GM21786 (cell line): Measurements from ENCODE around the gene PTPRE.

Experiments used
- ATAC-seq: cut with Tn5 transposase; IDR thresholded peaks from one replicate; pipeline ENCODE4 v1.9.1; 2021; ENCODE audit not compliant: unreplicated experiment

The PTPRE gene

DNA sequence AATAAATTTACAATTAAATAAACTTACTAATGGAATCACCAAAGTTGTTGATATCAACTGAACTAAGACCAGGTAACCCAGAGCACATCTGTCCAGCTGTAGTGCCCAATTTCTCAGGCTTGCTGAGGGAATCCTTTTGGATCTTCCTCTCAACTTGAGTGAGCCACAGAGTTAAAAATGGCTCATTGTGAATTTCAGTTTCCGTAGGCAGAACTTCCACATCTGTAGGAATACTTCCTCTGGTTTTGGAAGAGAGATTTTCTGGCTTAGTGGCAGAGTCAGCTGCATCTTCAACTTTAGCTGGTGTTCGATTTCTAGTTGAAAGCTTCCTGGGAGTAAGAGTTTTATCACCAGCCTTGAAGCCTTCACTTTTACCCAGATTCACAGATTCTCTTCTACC lies 208.0 kb downstream of the PTPRE start:
- ATAC-seq: no peak

GRCh38 chr10:128115356-128115755 lies 208.5 kb downstream of the PTPRE start:
- no peak for ATAC-seq

DNA sequence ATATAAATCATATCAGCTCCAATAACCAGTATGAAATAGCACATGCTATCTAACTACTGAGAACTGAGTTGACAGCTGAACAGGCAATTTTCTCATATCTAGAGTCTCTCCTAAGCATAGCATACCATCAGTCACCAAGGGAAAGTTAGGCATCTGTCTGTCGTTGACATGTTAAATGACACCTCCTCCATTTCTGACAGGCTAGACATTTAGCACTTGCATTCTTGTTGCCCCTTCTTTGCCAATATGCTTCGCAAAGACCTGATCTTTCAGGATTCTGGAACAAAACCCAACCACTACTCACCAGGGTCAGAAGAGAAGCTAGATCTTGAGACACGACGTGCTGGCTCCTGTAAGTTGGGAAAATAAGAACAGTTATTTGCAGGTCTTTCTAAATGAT lies 209.3 kb downstream of the PTPRE start:
- ATAC-seq: no peak

GRCh38 chr10:128116851-128117615 lies 210.1 kb downstream of the PTPRE start:
- no peak for ATAC-seq

DNA sequence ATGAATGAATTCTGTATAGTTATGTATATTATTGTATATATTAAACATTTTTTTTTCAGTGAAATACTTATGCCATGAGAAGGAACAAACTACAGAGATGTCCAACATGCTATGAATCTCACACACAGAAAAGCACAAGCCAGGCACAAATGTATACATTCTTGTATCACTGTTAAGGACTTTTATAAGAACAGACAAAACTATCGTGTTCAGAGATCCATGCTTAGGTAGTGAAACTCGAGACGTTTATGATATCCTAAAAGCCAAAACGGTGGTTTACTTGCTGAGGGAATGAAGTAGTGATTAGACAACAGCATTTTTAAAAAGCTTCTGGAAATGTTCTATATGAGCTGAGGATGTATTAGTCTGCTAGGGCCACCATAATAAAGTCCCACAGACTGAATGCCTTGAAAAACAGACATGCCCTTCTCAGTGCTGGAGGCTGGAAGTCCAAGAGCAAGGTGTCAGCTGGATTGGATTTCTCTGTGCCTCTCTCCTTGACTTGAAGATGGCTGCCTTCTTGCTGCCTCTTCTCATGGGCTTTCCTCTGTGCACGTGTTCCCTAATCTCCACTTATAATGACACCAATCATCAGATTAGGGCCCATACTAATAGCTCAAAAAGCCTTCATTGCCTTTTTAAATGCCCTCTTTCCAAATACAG lies 215.0 kb downstream of the PTPRE start:
- ATAC-seq: no peak

- no peak for ATAC-seq
Observed at GRCh38 chr10:128122931-128123330, 216.0 kb downstream of the PTPRE start.

DNA sequence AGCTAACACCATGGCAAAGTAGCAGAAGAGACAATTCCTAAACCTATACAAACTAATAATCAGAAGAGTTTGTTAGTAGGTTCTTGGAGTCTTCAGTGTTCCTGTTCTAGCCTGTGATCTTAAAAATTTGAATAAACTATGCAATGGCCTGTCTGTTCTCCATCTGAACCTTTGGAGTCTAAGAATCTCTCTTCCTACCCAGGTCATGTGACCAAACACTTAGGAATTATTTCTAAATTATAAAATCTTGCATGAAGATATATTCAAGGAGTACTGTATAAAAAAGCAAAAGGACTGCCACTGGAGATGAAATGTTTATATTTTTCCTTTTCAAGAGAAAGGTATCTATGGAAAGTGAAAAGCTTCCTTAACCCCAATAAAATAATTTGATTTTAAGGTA lies 216.9 kb downstream of the PTPRE start:
- no peak for ATAC-seq

DNA sequence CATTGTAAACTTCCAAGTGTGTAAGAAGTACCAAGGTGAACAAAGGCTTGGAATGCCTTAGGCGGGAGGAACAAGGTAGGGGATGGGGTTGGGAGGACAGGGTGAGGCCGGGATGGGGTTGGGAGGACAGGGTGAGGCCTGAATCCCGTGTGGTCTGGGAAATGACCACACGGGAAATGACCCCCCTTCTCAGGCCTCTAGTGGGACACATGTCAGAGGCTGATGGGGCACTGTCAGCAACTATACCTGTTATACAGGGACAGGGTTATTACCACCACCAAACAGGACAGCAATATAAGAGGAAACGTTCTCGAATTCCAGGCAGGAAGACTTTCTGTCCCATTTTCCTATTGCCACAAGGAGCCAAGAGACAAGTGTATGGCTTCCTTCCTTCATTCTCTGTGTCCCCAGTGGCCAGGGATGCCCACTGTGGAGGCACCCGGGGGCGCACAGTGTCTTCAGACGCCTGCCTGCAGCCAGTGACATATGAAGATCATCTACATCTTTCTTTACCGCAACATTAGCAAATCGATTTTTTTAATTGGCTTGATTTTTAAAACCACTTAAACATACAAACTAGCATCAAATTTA lies 218.0 kb downstream of the PTPRE start:
- ATAC-seq: no peak

DNA sequence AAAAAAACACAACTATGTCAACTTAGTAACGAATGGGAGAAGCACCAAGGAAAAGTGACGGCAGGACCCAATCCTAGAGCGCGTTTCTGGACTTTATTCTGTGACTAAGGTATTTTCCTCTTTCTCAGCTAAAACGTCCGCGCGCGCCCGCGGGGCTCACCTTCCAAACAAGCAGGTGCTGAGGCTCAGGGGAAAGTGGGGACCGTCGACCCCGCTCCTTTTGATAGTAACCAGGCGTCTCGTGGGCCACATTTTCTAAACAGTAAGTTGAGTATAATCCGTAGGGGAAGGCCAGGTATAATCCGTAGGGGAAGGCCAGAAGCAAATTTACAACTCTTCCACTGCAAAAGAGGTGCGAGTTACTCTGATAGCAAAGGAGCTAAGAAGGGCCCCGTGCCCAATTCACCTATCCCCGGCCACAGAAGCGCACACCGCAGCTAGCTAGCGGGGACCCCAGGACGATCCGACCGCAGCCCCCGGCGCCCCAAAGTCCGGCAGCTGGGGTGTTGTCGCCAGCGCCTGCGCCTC lies 218.6 kb downstream of the PTPRE start:
- no peak for ATAC-seq

GRCh38 chr10:128125944-128126764 lies 219.3 kb downstream of the PTPRE start, which contains the start of gene MKI67:
Gene MKI67 (minus strand): TSS chr10:128126423. CDS start chr10:128125667, 756 bp downstream.
- ATAC-seq: peak; percentile 91

DNA sequence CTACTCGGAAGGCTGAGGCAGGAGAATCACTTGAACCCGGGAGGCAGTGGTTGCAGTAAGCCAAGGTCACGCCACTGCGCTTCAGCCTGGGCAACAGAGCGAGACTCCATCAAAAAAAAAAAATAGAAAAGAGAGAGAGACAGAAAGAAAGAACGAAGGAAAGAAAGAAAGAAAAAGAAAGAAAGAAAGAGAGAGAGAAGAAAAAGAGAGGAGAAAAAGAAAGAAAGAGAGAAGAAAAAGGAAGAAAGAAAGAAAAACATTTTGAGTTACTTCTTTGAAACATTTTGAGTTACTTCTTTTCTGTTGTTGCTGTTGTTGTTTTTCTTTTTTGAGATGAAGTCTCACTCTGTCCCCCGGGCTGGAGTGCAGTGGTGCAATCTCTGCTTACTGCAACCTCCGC lies 221.7 kb downstream of the PTPRE start:
- no peak for ATAC-seq

DNA sequence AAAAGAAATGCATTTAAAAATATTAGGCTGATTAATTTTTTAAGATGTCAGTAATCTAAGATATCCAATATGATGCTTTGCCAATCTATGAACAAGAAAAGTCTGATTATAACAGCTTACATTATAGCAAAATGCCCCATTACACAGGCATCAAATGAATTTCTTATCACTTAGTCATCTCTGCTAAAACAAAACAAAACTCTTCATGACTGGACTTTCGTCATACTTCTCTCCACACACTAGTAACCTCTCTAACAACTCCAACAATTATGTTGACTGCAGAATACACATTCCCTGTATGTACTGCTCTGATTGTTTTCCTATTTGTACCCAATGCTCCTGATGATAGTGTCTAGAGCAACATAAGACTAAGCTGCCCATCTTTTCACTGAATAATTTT lies 223.1 kb downstream of the PTPRE start:
- ATAC-seq: no peak
